Right lung (tissue), 10 donors: ENCODE measurements around the gene P2RY10. TPM values are rescaled to one million over a fixed set of nuclear protein-coding genes. Genes with fewer than 3 reads are reported as not detected.
"Not testable (repeated sequence)": the region's sequence is repeated elsewhere in the genome, so short reads cannot be mapped to it uniquely, and the experiment has no call there.

Experiments used
- DNase-seq, 2 donors: peaks; one replicate each; pipeline ENCODE4 v3.0.0-alpha.2; 2013
- long read RNA-seq, 8 donors: transcript quantifications; one replicate each; lab custom pipeline, GENCODE V29; 2026
- polyA plus RNA-seq, 5 donors: library from polyadenylated mRNA; unstranded; fragments of 120-200 nt; gene quantifications; one replicate each; pipeline versions ENCODE4 v1.2.1 to v1.2.3, GENCODE V29; 2013; ENCODE audit warnings: inconsistent platforms in 1 of 5, low replicate concordance in 1 of 5; ENCODE audit not compliant: insufficient read length in 5 of 5, insufficient read depth in 1 of 5

P2RY10 gene, protein sequence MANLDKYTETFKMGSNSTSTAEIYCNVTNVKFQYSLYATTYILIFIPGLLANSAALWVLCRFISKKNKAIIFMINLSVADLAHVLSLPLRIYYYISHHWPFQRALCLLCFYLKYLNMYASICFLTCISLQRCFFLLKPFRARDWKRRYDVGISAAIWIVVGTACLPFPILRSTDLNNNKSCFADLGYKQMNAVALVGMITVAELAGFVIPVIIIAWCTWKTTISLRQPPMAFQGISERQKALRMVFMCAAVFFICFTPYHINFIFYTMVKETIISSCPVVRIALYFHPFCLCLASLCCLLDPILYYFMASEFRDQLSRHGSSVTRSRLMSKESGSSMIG
- under 1 TPM; 0.16 to 0.51 (median 0.46) TPM for polyA plus RNA-seq
- long read RNA-seq, donor 1 = 0 reads
- long read RNA-seq, donor 2 = 0 reads
- long read RNA-seq, donor 3 = 0 reads
- long read RNA-seq, donor 4 = 0 reads
- long read RNA-seq, donor 5 = 0 reads
- long read RNA-seq, donor 6 = 0 reads
- long read RNA-seq, donor 7 = 0 reads
- long read RNA-seq, donor 8 = 0 reads

DNA sequence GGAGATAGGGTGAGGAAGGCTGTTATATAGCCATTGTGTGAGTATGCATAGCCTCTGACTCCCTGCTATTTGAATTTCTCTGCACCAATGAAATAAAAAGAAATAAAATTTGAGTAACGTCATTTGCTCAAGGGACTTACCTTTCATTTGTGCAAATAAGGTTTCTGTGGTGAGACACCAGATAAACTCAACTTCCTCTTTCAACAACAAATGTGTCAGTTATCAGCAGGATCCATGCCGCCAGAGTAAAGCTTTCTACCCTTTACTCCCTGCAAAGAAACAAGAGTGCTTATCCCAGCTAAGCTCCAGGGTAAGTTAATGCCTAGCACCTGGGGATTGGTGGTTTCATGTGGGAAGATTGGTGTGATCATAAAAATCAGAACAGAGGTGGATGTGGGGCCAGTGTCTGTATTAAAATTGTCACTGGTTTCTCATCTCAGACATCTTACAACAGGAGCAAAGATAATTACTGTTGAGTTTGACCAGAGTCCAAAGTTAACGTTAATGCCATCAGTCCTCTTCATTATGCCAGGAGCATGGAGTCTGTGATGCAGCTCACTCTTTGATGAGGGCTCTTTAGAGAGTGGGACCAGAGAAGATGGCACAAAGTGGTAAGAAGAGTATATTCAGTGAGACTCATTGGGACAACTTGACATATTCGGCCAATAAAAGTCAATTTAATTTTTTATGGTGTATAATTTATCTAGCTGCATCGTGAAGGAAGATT is at the start of gene P2RY10:
Gene P2RY10, plus strand, starts transcription at position 206 of the 727 bp plus-strand sequence. CDS start 15,130 bp downstream, outside the sequence.
- DNase-seq = no peak

- no peak for DNase-seq
Observed at GRCh38 chrX:78922754-78923153, 22.4 kb upstream of the P2RY10 start.

GRCh38 chrX:78923198-78924015 is 21.8 kb upstream of the P2RY10 start:
- no peak for DNase-seq

- no peak for DNase-seq
Observed at GRCh38 chrX:78931814-78932213, 13.4 kb upstream of the P2RY10 start.

- no peak for DNase-seq
Observed at GRCh38 chrX:78934866-78935265, 10.3 kb upstream of the P2RY10 start.

GRCh38 chrX:78944351-78944750 is 840 bp upstream of the P2RY10 start:
- no peak for DNase-seq

GRCh38 chrX:78946178-78946931 is 1.2 kb downstream of the P2RY10 start:
- DNase-seq = no peak

- no peak for DNase-seq
Observed at GRCh38 chrX:78950009-78950835, 5.0 kb downstream of the P2RY10 start.

- DNase-seq = no peak
Observed at GRCh38 chrX:78957049-78957767, 12.0 kb downstream of the P2RY10 start.

GRCh38 chrX:78957768-78958130 is 12.6 kb downstream of the P2RY10 start:
- DNase-seq = no peak

- no peak for DNase-seq
Observed at GRCh38 chrX:78958419-78959116, 13.4 kb downstream of the P2RY10 start.

DNA sequence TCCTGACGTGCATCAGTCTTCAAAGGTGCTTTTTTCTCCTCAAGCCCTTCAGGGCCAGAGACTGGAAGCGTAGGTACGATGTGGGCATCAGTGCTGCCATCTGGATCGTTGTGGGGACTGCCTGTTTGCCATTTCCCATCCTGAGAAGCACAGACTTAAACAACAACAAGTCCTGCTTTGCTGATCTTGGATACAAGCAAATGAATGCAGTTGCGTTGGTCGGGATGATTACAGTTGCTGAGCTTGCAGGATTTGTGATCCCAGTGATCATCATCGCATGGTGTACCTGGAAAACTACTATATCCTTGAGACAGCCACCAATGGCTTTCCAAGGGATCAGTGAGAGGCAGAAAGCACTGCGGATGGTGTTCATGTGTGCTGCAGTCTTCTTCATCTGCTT is 15.7 kb downstream of the P2RY10 start:
- DNase-seq = no peak

DNA sequence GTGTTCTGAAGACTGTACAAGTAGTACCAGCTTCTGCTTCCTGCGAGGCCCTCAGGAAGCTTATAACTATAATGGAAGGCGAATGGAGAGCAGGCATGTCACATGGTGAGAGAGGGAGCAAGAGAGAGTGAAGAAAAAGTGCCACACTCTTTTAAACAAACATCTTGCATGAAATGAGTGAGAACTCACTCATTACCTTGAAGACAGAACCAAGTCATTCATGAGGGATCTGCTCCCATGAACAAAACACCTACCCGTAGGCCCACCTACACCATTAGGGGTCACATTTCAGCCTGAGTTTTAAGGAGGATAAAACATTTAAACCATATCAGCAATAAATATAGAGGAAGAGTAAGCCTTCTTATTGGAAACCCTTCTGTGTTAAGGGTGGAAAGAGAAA is 19.4 kb downstream of the P2RY10 start:
- no peak for DNase-seq

GRCh38 chrX:78979789-78980464 is 34.7 kb downstream of the P2RY10 start:
- no peak for DNase-seq

DNA sequence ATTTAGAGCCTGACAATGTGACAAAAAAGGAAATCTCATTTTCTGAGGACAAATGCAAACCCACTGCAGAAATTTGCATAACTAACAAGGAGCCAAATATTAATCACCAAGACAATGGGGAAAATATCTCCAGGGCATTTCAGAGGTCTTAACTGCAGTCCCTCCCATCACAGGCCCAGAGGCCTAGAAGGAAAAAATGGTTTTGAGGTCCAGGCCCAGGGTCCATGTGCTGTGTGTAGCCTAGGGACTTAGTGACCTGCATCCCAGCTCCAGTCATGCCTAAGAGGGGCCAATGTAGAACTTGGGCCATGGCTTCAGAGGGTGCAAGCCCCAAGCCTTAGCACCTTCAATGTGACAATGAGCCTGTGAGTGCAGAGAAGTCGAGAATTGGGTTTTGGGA is 44.2 kb downstream of the P2RY10 start:
- no peak for DNase-seq

- DNase-seq = no peak
Observed at GRCh38 chrX:78997870-78998558, 52.8 kb downstream of the P2RY10 start.

- not testable (repeated sequence) for DNase-seq
Observed at GRCh38 chrX:79007540-79007939, 62.3 kb downstream of the P2RY10 start.
